NCI-H2107 (cell line): ENCODE measurements around the gene ICAM4.

Experiments
- DNase-seq: peaks from one replicate; lab custom pipeline; 2025; lab: John Stamatoyannopoulos, UW

The ICAM4 gene

GRCh38 chr19:10291554-10292205 is 4.9 kb downstream of the ICAM4 start:
- no peak for DNase-seq

GRCh38 chr19:10292206-10292788 is 5.5 kb downstream of the ICAM4 start:
- no peak for DNase-seq

- DNase-seq, result no peak
Observed at GRCh38 chr19:10292789-10293636, 6.3 kb downstream of the ICAM4 start.

- no peak for DNase-seq
Observed at GRCh38 chr19:10293637-10294367, 7.0 kb downstream of the ICAM4 start.

- no peak for DNase-seq
Observed at GRCh38 chr19:10294368-10294697, 7.6 kb downstream of the ICAM4 start.

GRCh38 chr19:10295305-10295846 is 8.6 kb downstream of the ICAM4 start:
- DNase-seq, result no peak

GRCh38 chr19:10295847-10296591 is 9.3 kb downstream of the ICAM4 start:
- no peak for DNase-seq

- no peak for DNase-seq
Observed at GRCh38 chr19:10299545-10300458, 13.0 kb downstream of the ICAM4 start.

GRCh38 chr19:10305139-10305806 is 18.5 kb downstream of the ICAM4 start:
- DNase-seq, result no peak

GRCh38 chr19:10306327-10306726 is 19.6 kb downstream of the ICAM4 start:
- DNase-seq, result no peak

GRCh38 chr19:10309423-10309822 is 22.7 kb downstream of the ICAM4 start, which contains the start of gene ZGLP1:
Gene ZGLP1, minus strand, starts transcription at chr19:10309815.
- no peak for DNase-seq

- peak; percentile 74 for DNase-seq
Observed at GRCh38 chr19:10315335-10316214, 28.8 kb downstream of the ICAM4 start, which contains the start of gene FDX2. Gene FDX2, minus strand, starts transcription at chr19:10316015. Its CDS starts 19 bp downstream, at chr19:10315996.

- DNase-seq, result no peak
Observed at GRCh38 chr19:10316229-10317044, 29.7 kb downstream of the ICAM4 start.

GRCh38 chr19:10317045-10317856 is 30.5 kb downstream of the ICAM4 start:
- no peak for DNase-seq

GRCh38 chr19:10317857-10318462 is 31.2 kb downstream of the ICAM4 start:
- no peak for DNase-seq
